Midbrain (tissue), 1 donor: ENCODE results near the gene DDR2.

Experiments used
- DNase-seq: peaks from one replicate; lab custom pipeline; 2025; lab: John Stamatoyannopoulos, UW

Gene DDR2

GRCh38 chr1:162672622-162673260 lies 40.5 kb downstream of the DDR2 start:
- no peak for DNase-seq

GRCh38 chr1:162674034-162674608 lies 41.9 kb downstream of the DDR2 start:
- DNase-seq: no peak

- DNase-seq: no peak
Measured at GRCh38 chr1:162676087-162676486, 43.8 kb downstream of the DDR2 start.

- DNase-seq: no peak
Measured at GRCh38 chr1:162676750-162677149, 44.5 kb downstream of the DDR2 start.

- no peak for DNase-seq
Measured at GRCh38 chr1:162677607-162678371, 45.5 kb downstream of the DDR2 start.

- DNase-seq: no peak
Measured at GRCh38 chr1:162678439-162678838, 46.2 kb downstream of the DDR2 start.

- DNase-seq: no peak
Measured at GRCh38 chr1:162679298-162679697, 47.0 kb downstream of the DDR2 start.

- no peak for DNase-seq
Measured at GRCh38 chr1:162680419-162681121, 48.3 kb downstream of the DDR2 start.

GRCh38 chr1:162681122-162681436 lies 48.8 kb downstream of the DDR2 start:
- DNase-seq: no peak

- DNase-seq: no peak
Measured at GRCh38 chr1:162682013-162682419, 49.8 kb downstream of the DDR2 start.

GRCh38 chr1:162687870-162688269 lies 55.6 kb downstream of the DDR2 start:
- DNase-seq: no peak

- no peak for DNase-seq
Measured at GRCh38 chr1:162688521-162688920, 56.3 kb downstream of the DDR2 start.

GRCh38 chr1:162688931-162689330 lies 56.7 kb downstream of the DDR2 start:
- DNase-seq: no peak

GRCh38 chr1:162689745-162690671 lies 57.7 kb downstream of the DDR2 start:
- DNase-seq: no peak

GRCh38 chr1:162690672-162691434 lies 58.6 kb downstream of the DDR2 start:
- no peak for DNase-seq

- DNase-seq: no peak
Measured at GRCh38 chr1:162691999-162692575, 59.8 kb downstream of the DDR2 start.

- DNase-seq: no peak
Measured at GRCh38 chr1:162694911-162695310, 62.6 kb downstream of the DDR2 start.

- DNase-seq: no peak
Measured at GRCh38 chr1:162695687-162696086, 63.4 kb downstream of the DDR2 start.

- peak; percentile 68 for DNase-seq
Measured at GRCh38 chr1:162696286-162696862, 64.1 kb downstream of the DDR2 start.
